ENCODE measurements around the gene RASGEF1C.

Gene RASGEF1C

DNA sequence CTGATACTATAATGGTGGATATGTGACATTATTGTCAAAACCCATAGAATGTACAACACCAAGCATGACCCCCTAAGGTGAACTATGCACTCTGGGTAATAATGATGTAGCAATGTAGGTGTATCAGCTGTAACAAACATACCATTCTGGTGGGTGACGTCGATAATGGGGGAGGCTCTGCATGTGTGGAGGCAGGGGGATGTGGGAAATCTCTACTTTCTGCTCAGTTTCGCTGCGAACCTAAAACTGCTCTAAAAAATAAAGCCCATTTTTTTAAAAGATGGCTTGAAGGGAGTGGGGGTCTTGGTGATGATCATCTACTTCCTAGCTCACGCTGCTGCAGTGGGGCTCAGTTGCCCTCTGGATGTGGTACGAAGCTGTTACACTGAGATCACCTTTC, 51.1 kb downstream of the RASGEF1C start:
- DNase-seq: no peak

DNA sequence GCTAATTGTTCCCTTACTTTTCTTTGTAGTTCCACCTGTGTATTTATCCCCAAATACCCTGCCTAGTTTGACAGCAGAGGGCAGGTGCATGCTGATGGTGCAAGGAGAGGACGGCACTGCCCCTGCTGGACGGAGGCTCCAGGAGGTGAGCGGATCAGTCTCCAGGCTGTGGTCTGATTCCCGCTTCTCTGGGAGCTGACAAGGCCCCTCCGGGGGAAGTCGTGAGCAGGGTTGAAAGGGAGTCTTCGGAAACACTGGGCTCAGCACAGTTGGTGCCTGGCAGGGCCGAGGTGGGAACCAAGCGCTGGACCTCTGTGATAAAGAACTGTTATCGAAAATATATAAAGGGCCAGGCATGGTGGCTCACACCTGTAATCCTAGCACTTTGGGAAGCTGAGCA, 52.9 kb downstream of the RASGEF1C start:
- DNase-seq: no peak

DNA sequence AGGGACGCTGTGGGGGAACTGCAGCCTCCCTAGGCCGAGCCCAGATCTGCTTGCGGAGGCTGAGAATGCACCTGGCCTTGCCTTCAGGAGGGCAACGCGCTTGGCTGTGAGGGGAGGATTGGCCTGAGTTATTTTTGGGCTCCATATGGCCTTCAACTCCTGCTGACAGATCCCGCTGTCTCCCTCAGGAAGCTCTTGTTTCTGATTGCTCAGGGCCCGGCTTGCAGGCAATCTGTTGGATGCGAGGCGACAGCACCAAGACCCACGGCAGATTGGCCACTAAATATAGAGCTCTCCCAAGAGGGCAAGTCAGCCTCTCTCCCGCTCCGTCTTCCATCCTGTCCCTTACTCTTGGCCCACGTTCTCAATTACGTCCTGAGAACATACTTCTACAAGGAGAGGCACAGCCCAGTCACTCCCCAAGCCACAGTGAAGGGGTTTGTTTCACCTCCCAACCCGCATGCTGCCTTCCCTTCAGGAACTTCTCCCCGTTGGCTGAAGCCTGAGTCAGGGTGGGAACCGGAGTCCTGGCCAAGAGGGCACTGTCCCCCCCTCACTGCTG, 53.6 kb downstream of the RASGEF1C start:
- no peak for DNase-seq

DNA sequence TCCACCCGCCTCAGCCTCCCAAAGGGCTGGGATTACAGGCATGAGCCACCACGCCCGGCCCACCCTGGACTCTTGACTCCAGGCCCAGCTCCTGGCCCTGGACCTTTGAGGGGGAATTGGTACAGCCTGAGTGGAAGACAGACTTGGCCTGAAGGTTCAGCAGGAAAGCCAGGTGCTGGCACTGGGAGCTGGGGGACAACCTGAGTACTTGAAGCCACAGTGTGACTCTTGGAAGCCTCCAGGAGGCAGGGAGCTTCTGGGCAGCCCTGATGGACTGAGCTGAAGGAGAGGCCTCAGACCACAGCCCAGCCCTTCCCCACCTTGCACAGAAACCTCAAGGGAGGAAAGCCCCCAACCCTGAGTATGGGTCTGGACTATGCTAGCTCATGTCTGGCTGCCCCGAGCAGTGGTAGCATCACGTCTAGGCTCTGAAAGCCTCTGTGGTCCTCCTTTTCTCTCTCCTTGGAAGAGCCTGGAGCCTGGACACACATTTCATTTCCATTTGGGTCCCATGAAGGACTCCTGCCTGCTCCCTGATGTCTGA, 54.1 kb downstream of the RASGEF1C start:
- DNase-seq: no peak

DNA sequence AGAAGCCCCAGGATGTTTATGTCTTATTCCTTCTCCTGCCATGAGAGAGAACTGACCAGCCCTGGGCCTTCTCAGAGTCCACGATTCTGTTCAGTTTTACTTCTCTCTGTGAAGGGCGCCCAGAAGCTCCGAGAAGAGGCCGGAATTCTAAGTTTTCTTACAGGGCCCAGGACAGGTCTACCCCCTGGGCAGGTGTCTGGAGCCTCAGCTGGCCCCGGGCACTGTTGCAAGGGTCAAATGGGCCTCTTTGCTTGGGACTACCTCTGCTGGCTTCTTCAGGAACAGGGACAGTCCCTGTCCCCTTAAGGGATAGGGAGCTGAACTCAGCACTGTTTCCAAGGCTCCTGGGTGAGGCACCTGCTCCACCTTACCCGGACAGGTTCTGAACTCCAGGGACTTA, 55.0 kb downstream of the RASGEF1C start:
- DNase-seq: no peak

DNA sequence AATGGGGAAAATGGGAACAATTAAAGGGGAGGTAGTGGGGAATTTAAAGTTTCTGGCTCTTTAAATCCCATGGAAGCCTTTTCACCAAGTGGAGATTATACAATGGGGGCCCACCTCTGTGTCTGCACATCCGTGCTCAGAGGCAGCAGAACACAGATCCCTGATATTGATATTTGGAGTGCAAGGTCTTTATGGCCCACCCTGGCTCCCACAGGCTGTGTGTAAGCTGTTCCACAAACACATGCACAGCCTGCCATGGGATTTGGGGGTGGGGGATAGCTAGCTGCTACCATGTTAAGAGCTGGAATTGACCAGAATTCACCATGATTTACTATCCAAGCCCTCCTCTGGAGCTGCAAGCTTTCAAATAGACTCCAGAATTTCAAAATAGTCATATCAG, 55.9 kb downstream of the RASGEF1C start:
- DNase-seq: no peak

DNA sequence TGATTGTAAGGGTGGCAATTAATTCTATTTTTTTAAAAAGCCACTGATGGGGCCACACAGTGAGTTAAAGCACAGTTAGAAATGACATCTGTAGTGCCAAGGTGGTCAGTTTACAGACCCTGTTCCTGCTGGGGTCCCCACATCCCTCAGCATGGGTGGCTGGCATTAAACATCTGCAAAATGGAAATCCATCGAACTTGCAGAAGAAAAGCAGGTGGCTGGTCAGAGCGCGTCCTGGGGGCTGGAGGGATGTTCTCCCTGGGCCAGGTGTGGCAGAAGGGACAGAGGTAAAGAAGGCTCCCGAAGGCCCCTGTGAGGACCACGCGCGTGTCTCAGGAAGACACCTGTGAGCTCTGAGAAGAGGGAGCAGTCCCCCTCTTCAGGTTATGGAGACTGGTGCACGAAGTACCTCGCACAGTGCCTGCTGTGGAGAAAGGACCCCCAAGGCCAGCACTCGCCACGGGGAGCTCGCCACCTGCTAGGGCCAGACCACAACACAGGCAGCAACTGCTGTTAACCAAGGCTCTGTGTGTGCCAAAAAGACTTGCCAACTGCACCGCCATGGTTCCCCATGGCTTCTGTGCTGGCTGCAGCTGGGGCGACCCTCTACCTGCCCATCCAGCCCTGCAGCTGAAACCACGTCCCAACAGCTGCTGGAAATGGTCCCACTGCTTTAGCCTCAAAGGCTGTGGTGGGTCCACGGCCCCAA, 65.2 kb downstream of the RASGEF1C start:
- DNase-seq: no peak

DNA sequence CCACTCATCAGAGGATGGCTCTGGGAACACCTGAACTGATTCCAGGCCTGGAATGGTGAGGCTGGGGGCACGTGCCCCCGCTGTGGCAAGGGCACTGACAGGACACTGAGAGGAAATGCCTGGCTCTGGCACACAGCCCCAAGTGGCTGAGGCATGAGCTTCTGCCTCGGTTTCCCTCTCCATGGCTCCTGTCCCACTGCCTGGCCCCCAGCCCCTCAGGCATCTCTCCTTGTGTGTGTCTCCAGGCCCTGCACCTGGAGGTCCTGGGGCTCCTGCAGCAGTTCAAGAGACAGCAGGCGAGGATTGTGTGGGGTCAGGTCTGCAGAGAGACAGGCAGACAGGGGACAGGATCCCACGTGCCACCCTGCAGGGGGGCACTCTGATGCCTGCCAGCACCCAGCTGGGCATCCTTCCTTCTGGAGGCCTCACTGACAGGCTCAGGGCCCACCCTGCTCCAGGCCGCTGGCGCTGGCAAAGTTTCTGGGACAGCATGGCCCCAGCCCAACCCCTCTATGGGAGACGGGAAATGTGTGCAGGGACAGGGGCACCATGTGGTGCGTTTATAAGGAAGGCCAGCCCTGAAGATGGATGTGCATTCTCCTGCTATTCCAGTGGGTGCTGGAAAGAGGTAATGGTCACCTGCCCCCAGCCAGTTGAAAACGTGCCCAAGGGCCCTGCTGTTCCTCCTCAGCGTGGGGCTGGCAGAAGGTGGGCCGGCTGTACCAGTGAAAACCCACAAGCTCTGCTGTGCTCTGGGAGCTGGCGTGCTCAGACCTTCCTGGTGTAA, 66.0 kb downstream of the RASGEF1C start:
- DNase-seq: no peak

DNA sequence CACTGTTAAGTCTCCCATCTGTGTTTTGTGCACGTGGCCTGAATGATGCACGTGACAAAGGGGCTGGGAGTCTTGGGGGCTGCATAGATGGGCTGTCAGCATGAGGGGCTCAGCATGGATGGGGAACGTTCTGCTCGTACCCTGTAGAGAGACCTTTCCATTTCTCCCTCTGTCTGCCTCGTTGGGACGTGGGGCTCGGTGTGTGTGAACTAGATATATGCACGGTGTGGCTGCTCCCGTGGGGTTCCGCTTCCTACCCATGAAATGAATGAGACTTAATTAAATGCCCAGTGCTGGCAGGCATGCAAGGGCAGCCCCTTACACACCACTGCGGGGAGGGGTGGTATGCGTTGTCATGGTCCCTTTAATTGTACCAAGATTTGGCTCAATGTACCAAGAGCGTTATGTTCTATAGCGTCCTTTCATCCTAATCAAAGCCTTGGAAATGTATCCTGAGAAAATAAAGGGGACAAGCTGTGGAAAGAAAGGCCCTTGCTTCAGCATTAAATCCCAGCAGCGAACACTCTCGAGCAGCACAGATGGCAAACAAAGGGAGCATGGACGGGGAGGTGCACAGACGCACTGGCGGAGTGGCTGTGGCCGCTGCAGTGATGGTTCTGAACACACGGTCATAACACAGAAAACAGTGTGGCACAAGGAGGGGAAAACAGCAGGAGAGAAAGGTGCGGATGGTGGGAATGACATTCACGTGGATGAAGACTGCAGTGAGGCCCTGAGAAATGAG, 66.8 kb downstream of the RASGEF1C start:
- DNase-seq: no peak

DNA sequence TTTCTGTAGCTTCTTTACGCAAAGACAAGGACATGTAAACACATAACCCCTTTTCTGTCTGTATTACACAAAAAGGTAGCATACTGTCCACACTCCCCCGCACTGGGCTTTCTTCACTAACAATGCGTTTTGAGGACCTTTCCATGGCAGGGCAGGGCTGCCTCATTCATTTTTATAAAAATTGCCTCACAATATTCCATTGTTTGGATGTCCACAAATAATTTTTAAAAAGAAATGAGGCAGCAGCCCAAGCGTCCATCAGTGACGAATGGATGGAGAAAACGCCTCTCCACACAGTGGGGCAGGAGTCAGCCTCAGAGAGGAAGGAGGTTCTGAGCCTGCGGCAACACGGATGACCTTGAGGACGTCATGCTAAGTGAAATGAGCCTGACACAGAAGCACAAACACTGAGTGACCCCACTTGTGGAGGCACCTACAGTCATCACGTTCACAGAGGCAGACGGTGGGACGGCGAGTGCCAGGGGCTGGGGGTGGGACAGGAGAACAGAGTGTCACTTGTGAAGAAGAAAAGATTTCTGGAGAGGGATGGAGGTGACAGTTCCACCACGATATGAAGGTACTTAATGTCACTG, 67.8 kb downstream of the RASGEF1C start:
- DNase-seq: no peak

DNA sequence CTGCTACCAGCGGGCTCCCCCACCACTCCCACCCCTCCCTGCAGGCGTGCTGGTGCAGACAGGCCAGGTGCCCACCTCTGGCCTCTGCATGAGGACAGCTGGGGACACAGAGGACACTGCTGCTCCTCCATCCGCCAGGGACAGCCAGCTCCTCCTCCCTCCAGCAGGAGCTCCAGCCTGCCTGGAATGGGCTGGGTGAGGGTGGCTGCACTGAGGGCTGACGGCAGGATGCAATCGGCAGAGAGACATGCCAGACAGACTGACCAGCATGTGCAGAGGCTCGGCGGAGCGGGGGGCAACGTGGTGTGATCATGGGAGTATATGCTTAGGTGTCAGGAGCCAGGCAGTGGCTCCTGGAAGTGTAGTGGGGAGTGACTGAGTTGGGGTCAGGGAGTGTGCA, 68.4 kb downstream of the RASGEF1C start:
- DNase-seq: no peak

DNA sequence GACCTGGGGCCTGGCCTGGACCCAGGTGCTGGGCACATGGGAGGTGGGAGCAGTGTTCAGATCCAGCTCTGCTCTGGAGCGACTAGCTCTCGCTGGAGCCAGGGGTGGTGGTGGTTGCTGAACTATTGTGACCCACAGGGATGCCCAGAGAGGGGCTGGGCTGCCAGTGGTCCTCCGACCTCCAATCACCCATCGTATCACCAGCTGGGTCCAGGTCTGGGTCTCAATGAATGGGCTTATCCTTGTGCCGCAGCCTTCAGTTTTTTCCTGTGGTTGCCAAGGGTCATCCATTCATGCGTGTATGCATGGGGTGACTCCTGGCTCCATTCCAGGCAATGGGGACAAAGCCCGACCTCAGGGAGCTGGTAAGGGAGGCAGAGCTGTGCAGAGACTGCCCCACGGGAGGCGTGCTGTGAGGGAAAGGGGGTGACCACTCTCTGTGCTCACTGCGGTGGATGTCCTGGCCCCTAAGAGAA, 68.9 kb downstream of the RASGEF1C start:
- no peak for DNase-seq

DNA sequence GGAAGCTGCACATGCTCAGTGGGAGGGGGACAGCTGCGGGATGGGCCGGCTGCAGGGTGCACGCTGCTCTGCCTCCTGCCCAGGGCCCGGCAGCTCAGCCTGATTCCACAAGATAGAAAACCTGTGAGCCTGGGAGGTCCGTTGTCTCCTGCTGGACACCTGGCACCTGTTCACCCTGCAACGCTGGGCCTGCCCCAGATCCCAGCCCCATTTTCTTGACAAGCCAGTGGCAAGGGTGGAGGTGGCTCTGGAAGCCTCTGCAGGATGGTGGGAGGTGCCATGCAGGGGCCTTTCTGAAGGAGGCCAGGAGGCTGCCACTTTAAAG, 69.3 kb downstream of the RASGEF1C start:
- DNase-seq: no peak

DNA sequence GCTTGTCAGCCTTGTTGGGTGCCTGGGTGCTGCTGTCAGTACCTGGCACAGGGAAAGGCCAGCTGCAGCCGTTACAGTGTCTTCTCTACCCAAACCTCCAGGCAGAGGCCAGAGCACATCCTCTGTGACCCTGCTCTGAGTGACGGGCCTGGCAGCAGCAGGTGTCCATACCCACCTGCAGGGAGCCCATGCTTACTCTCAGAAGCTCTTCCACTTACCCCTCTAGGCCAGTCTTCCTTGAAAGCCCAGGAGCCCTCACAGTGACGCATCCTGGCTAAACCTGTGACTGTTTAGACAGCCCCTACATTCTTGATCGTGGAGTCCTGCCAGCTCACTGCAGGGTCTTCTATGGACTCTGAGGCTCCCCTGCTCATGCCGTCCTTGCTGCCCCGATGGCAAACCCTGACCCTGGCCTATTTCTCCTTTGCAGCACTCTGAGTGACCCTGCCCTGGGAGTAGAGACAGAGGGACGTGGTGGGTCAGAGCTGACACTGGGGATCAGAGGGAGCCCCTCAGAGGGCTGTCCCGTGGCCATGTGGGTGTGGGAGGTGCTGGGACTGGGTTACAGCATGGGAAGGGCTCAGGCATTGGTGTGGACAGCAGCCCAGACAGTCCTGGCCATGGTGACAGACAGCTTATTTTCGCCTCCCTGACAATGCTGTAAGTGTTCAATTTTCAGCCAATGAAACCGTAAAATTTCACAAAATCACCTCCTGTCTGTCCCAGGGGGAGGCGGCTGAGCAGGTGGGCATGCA, 69.9 kb downstream of the RASGEF1C start:
- DNase-seq: no peak

DNA sequence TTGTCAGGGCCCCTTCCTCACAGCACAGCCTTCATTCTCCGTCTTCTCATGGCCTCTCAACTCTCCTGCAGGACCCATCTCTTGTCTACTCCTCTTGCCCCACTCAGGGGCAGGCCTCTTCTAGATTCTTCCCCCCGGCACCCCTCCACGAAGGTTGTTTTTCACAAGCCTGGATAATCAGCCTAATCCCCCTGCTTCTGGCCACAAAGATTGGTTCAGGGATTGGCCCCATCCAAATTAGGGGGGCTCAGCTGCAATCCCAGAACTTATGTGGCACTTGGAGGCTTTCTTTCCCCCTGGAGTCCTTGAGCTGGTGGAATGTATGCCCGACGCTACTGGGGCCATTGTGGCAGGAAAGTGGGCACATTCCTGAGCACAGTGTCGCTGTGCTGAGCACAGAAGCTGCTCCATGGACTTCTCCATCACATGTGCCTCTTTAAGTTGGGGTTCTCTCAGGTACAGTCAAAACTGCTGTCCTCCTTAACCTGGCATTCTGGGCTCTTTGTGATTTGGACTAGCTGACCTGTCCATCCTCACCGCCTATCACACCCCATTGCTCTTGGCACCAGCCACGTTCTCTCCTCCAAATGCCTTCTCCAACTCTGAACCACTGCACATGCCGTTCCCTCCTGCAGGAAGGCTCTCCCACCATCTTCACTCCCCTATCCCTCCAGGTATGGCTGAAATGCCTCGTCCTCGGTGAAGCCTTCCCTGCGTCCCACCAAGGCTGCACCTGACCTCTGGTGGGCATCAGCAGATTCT, 70.6 kb downstream of the RASGEF1C start:
- DNase-seq: no peak

DNA sequence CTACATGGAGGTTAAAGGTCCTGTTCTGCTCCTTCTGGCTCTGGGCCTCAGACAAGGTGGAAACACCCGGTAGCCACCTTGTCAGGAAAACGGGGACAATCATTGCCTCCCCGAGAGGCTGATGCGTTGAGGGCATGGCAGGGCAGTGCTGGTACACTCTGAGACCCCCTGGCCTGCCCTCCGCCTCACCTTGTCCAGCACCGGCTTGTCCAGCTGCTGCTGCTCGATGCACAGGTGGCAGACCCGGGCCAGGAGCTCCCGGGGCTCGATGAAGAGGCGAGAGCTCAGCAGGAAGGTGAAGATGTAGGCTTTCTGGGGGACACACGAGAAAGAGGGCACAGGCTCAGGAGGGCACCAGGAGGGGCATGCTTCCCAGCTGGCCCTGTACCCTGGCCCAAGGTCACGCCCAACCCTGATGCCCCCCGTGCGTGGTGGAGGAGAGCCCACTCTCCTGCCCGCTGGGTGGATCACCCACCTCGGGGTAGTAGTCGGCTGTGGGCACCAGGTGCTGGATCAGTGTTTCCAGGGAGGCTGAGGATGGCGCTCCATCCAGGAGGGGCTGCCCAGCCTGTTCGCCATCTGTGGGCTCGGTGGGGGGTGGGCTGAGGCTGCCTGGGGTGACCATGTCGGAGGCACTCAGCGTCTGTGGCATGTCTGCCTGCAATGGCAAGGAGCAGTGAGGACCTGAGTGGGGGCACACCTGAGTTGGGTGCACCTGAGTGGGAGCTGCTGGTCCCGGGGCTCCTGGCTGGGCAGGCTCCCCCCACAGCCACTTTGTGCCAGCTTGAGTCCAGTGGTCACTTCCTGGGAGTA, 71.4 kb downstream of the RASGEF1C start:
- no peak for DNase-seq

DNA sequence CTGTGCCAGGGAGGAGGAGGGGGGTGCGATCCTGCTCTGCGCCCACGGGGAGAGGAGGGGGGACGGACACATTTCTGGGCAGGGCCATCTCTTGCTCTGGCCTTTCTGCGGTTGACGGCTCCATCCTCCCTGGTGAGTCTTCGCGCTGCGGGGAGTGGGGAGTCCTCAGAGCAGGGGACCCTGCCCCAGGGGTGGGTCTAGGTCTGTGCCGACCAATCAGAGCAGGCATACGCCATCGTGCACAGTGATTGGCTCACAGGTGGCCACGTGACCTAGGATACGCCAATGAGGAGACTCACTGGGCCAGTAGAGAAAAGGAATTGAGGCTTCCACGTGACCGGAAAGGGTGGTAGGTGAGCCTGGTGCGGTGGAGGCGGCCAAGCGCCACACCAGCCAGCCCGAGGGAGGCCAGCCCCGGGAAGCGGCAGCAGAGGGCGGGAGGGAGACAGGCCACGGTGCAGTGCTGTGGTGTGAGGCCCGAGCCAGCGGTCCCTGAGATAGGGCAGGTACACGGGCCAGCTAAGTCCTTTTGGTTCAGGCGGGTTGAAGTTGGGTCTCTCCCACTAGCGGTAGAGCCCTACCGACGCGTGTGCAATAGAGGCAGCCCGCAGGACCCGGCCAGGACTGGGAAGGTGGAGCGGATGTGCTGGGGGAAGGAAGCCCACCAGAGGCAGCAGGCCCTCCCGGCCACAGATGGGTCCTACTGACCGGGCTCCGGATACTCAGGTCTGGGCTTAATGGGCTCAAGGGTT, 72.2 kb downstream of the RASGEF1C start:
- DNase-seq: no peak

DNA sequence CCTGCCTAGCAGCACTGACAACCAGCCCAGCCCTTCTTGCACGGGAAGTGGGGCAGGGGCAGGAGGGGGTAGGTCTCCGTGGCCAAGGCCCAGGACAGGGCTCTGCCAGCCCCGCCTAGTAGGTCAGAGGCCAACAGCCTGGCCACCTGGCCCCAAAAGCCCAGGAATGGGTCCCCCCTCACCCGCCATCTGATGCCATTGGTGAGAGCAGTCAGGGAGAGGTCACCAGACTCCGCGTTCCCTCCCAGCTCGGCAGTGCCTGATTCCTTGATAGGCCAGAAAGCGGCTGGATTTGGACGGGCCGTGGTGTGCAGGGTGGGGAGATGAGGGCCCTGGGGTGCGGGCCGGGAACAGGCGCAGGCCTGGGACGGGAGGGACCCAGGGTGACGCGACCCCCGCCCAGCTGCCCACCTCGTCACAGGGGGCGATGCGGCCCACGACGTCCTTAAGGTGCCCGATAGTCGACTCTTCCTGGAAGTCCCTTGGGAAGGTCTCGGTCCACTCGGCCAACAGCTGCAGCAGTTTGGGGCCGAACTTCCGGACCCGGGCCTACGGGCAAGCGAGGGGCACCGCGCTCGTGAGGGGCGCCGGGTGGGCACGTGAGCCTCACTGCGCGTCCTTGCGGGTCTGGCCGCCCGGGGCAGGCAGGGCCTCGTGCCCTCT, 72.9 kb downstream of the RASGEF1C start:
- no peak for DNase-seq
